Lung (tissue), 12 donors: Measurements from ENCODE around the gene RNPEPL1. TPM values are rescaled to one million over a fixed set of nuclear protein-coding genes. Genes with fewer than 3 reads are reported as not detected.
A peak's percentile ranks its signal among the peaks of the same experiment; 100 is the strongest.
"Not testable (repeated sequence)": the region's sequence is repeated elsewhere in the genome, so short reads cannot be mapped to it uniquely, and the experiment has no call there.

Experiments
- ATAC-seq: fragments of 200-7000 bp; cut with Tn5 transposase; one replicate; pipeline ENCODE4 v1.9.1; 2020; ENCODE audit warnings: moderate number of reproducible peaks; ENCODE audit not compliant: insufficient read depth, low FRiP score
- DNase-seq, 3 donors: peaks; one replicate each; pipeline ENCODE4 v3.0.0-alpha.2; 2013 to 2017
- H3K27ac ChIP-seq, 2 donors: one replicate each; pipeline ENCODE4 v1.5.1; 2013; ENCODE audit warnings: mild to moderate bottlenecking in 2 of 2, moderate library complexity in 2 of 2, control low read depth in 1 of 2, inconsistent platforms in 1 of 2, low read depth in 1 of 2, low read length in 1 of 2
- H3K27me3 ChIP-seq, 3 donors: one replicate each; pipeline ENCODE4 v1.5.1; 2013; ENCODE audit warnings: low read length in 2 of 3; ENCODE audit not compliant: control insufficient read depth in 3 of 3, insufficient read depth in 3 of 3
- H3K36me3 ChIP-seq, 4 donors: one replicate each; pipeline ENCODE4 v1.5.1; 2013; ENCODE audit warnings: low read length in 4 of 4, mild to moderate bottlenecking in 1 of 4, moderate library complexity in 1 of 4; ENCODE audit not compliant: control insufficient read depth in 4 of 4, insufficient read depth in 4 of 4
- H3K4me1 ChIP-seq, 5 donors: one replicate each; pipeline ENCODE4 v1.5.1; 2013; ENCODE audit warnings: low read length in 5 of 5, mild to moderate bottlenecking in 2 of 5, moderate library complexity in 1 of 5; ENCODE audit not compliant: control insufficient read depth in 5 of 5, insufficient read depth in 5 of 5
- H3K4me3 ChIP-seq: one replicate; pipeline ENCODE4 v1.5.1; 2013; ENCODE audit warnings: mild to moderate bottlenecking, control low read depth, moderate library complexity
- H3K9ac ChIP-seq, 2 donors: one replicate each; pipeline ENCODE4 v1.5.1; 2013; ENCODE audit warnings: low read length in 2 of 2, control low read depth in 1 of 2; ENCODE audit not compliant: insufficient read depth in 1 of 2
- H3K9me3 ChIP-seq, 4 donors: one replicate each; pipeline ENCODE4 v1.5.1; 2013; ENCODE audit warnings: low read length in 3 of 4, mild to moderate bottlenecking in 1 of 4, moderate library complexity in 1 of 4; ENCODE audit not compliant: control insufficient read depth in 4 of 4, insufficient read depth in 3 of 4
- WGBS, 2 donors: extraction: QIAGEN DNeasy Blood & Tissue Kit; methylation state at CpG; one replicate each; pipeline ENCODE4 v1.1.7; 2013; 5-methylcytosine and 5-hydroxymethylcytosine counted together
- polyA plus RNA-seq, 2 donors: library from polyadenylated mRNA; stranded (reverse); fragments of 200-250 nt; gene quantifications; one replicate each; pipeline ENCODE4 v1.2.1, GENCODE V29; 2013
- total RNA-seq, 2 donors: library from RNA; depleted of rRNA in 1 of 2; stranded (reverse); fragments of >200 nt in 1 of 2; gene quantifications; one replicate each; pipeline ENCODE4 v1.2.1, GENCODE V29; 2014 to 2021
- TF ChIP-seq, protein P1 (sequence below): IDR thresholded peaks from 2 replicates; pipeline ENCODE4 v1.5.1; 2012; ENCODE audit warnings: mild to moderate bottlenecking; ENCODE audit errors: control extremely low read depth, extremely low read depth
- donor health status: control.
- donor health status: control.
- donor health status: Bipolar disorder and iron deficiency.
- donor health status: healthy.
- donor health status: DM: yes; HTN: yes; CAD: no.

RNPEPL1 gene
- total and polyA plus RNA-seq, 4 donors, result 24.5 to 235 (median 88.2) TPM

DNA sequence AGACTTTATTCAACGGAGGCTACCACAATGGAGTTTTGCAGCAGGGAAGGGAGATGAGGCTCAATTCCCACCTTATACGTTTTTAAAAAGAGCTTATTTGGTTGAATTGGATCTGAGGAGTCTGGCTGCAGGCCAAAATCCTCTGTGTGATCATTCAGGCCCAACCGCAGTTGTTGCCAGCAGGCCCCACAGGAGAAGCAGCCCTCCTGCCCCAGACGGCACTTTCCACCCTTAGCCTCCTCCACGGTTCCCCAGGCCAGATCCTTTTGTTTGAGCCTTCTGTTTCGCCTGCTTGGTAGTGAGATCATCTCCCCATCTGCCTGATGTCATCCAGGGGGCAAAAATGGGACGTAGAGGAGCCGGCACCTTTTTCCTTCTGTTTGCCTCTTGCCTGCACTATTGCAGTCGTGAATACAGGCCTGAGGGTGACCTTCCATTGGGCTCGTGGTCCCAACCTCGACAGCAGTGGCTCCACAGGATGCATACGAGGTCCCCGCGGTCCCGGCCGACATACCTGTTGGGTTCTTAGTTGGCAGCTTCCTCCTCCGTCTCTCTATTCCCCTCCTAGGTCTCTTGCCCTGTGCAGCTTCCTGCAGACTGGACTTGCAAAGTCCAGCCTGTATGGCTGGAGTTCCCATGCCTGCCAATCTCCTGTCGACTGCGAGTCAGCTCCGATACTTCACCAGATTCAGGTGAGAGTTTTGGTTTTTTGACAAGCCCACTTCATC lies 47.7 kb downstream of the RNPEPL1 start:
- Histone ChIP-seq H3K9ac (no peak overlapping the region), H3K9me3 (peaks cover 0 to 2% (median 0%) of the 10 kb centered on the region in 4 donors), H3K36me3 (no peaks in the 10 kb centered on the region), H3K4me1 (peaks cover 0 to 8% (median 0%) of the 10 kb centered on the region in 5 donors), H3K27ac (no peak overlapping the region), H3K4me3 (no peak overlapping the region), H3K27me3 (no peaks in the 10 kb centered on the region)
- WGBS, 2 donors, result 82 to 87% methylated on average over 20 of the region's 20 CpGs
- peak in 1 of 3 donors; percentile 30 for DNase-seq
- TF ChIP-seq, protein P1, sequence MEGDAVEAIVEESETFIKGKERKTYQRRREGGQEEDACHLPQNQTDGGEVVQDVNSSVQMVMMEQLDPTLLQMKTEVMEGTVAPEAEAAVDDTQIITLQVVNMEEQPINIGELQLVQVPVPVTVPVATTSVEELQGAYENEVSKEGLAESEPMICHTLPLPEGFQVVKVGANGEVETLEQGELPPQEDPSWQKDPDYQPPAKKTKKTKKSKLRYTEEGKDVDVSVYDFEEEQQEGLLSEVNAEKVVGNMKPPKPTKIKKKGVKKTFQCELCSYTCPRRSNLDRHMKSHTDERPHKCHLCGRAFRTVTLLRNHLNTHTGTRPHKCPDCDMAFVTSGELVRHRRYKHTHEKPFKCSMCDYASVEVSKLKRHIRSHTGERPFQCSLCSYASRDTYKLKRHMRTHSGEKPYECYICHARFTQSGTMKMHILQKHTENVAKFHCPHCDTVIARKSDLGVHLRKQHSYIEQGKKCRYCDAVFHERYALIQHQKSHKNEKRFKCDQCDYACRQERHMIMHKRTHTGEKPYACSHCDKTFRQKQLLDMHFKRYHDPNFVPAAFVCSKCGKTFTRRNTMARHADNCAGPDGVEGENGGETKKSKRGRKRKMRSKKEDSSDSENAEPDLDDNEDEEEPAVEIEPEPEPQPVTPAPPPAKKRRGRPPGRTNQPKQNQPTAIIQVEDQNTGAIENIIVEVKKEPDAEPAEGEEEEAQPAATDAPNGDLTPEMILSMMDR, result no peak
- ATAC-seq, result no peak

DNA sequence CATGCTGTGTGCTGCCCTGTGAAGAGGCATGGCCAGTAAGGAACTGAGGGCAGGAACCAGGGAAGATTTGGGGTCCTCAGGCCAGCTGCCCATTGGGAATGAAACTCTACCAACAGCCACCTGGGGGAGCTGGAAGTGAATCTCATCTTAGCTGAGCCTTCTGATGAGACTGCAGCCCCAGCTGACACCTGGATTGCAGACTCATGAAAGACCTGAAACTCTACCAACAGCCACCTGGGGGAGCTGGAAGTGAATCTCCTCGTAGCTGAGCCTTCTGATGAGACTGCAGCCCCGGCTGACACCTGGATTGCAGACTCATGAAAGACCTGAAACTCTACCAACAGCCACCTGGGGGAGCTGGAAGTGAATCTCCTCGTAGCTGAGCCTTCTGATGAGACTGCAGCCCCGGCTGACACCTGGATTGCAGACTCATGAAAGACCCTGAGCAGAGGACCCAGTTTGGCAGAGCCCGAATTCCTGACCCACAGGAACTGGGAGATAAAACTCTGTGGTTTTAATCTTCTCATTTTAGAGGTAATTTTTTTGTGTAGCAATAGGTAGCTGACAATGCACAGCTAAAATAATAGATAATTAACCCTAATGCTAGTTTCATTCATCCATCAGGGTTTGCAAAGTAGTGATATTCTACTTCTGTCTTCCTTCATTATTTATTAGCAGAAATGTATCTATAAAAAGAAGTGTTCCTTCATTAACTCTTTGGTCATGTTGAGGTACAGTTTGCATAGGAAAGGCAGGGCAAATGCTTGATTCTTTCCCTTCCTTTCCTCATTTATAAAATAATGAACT lies 48.8 kb downstream of the RNPEPL1 start:
- DNase-seq, H3K27me3 ChIP-seq, ATAC-seq, H3K36me3 ChIP-seq, H3K9ac ChIP-seq, H3K9me3 ChIP-seq, H3K4me3 ChIP-seq, H3K27ac ChIP-seq, H3K4me1 ChIP-seq: not testable (repeated sequence)
- 91 to 98% methylated on average over 5 of the region's 5 CpGs for WGBS, 2 donors

DNA sequence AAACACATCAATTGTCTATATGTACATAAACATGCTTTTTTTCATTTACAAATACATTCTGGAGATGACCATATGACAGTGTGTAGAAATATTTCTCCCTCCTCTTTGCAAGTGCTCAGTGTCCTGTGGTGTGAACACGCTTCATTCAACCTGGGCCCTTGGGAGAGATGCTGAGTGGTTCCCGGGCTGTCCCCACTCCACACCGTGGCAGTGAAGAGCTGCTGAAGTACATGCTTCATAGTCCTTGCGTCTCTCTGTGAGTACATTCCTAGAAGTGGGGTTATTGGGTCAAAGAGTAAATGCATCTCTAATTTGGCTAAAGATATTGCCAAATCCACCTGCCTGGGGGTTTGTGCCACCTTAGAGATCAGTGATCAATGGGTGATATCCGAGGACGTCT lies 50.5 kb downstream of the RNPEPL1 start:
- ATAC-seq (peak; percentile 50), DNase-seq (no peak)
- 62 to 91% methylated on average over 6 of the region's 6 CpGs for whole genome bisulfite sequencing, 2 donors
- H3K4me1 ChIP-seq, result peaks cover 0 to 14% (median 0%) of the 10 kb centered on the region in 5 donors
- H3K27me3 ChIP-seq, result no peaks in the 10 kb centered on the region
- no peak overlapping the region for H3K27ac ChIP-seq
- no peaks in the 10 kb centered on the region for H3K36me3 ChIP-seq
- H3K9ac ChIP-seq, result no peak overlapping the region
- TF ChIP-seq, protein P1, result no peak
- H3K4me3 ChIP-seq, result no peak overlapping the region
- H3K9me3 ChIP-seq, result peaks cover 0 to 2% (median 0%) of the 10 kb centered on the region in 4 donors

DNA sequence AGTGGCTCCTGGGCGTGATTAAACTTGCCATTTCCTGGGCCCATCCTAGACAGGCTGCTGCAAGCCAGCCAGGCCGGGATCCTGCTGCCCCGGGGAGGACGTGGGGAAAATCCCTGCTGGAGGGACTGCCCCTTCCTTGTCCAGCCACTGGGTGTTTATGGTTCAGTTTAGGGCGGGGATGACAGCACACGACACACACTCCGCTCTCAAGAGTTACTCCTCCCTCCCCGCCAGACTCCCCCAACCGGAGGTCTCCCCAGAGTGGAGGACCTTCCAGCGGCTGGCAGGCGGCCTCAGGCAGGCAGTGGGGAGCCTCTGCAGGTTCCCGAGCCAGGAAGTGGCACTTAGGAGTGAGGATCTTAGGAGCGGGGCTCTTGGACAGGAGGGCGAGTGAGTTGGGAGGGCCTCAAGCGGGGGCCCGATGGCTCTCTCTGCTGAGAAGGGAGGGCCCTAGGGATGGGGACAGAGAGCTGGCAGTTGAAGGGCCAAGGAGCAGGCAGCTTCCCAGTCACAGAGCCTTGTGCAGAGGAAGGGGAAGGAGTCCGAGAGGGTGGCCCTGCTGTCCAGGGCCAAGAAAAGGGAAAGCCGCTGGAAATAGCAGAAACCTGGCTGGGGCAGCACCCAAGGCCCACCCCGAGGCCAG lies 51.3 kb downstream of the RNPEPL1 start:
- Histone ChIP-seq H3K27ac (no peak overlapping the region), H3K4me3 (no peak overlapping the region), H3K27me3 (no peaks in the 10 kb centered on the region), H3K36me3 (no peaks in the 10 kb centered on the region), H3K9me3 (peaks cover 0 to 2% (median 0%) of the 10 kb centered on the region in 4 donors), H3K4me1 (peaks cover 0 to 14% (median 0%) of the 10 kb centered on the region in 5 donors), H3K9ac (no peak overlapping the region)
- TF ChIP-seq, protein P1, result no peak
- no peak for ATAC-seq
- DNase-seq, result peak in 1 of 3 donors; percentile 13
- 70 to 83% methylated on average over 19 of the region's 19 CpGs for WGBS, 2 donors
